D721Med (cell line): ENCODE data around the gene PECR.

Experiments used
- DNase-seq: peaks from one replicate; pipeline ENCODE4 v3.0.0; 2011; ENCODE audit warnings: low spot score; ENCODE audit not compliant: insufficient read length
- FAIRE-seq: peaks from 2 replicates; lab custom pipeline; 2011; peaks lifted over from hg19 to GRCh38; lab: Jason Lieb, UNC
- TF ChIP-seq, protein P1 (sequence below): IDR thresholded peaks from 2 replicates; pipeline ENCODE4 v1.5.1; 2012; ENCODE audit warnings: mild to moderate bottlenecking, control low read depth; ENCODE audit not compliant: insufficient read depth; ENCODE audit errors: missing control alignments

Gene PECR

DNA sequence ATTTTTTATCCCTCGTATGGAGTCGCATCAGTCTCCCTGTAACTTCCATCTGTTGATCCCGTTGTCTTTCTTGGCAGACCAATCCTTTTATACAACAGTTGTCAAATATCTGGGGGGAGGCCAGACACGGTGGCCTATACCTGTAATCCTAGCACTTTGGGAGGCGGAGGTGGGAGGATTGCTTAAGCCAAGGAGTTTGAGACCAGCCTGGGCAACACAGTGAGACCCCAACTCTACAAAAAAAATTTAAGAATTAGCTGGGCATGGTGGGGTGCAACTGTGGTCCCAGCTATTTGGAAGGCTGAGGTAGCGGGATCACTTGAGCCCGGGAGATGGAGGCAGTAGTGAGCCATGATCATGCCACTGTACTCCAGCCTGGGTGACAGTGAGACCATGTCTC lies 29.5 kb upstream of the PECR start:
- TF ChIP-seq, protein P1, sequence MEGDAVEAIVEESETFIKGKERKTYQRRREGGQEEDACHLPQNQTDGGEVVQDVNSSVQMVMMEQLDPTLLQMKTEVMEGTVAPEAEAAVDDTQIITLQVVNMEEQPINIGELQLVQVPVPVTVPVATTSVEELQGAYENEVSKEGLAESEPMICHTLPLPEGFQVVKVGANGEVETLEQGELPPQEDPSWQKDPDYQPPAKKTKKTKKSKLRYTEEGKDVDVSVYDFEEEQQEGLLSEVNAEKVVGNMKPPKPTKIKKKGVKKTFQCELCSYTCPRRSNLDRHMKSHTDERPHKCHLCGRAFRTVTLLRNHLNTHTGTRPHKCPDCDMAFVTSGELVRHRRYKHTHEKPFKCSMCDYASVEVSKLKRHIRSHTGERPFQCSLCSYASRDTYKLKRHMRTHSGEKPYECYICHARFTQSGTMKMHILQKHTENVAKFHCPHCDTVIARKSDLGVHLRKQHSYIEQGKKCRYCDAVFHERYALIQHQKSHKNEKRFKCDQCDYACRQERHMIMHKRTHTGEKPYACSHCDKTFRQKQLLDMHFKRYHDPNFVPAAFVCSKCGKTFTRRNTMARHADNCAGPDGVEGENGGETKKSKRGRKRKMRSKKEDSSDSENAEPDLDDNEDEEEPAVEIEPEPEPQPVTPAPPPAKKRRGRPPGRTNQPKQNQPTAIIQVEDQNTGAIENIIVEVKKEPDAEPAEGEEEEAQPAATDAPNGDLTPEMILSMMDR: no peak
- no peak for DNase-seq
- no peak for FAIRE-seq

DNA sequence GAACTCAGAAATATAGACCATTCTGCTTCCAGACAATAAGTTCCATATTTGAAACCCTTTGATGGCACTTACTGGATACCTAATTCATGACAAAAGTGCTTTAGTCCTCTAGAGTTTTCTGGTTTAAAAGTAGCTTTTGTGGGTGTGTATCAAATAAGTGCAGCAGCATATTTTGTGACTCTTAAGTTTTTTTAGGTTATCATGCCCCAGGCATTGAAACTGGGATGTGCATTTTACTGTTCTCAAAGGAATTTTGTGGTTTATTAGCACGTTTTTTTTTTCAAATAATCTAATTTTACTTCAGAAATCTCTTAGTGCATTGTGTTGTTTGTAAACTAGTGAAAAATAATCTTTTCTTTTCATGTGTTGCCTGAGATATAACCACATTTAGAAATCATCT lies 29.0 kb upstream of the PECR start:
- DNase-seq (no peak), FAIRE-seq (no peak)
- TF ChIP-seq, protein P1: no peak

DNA sequence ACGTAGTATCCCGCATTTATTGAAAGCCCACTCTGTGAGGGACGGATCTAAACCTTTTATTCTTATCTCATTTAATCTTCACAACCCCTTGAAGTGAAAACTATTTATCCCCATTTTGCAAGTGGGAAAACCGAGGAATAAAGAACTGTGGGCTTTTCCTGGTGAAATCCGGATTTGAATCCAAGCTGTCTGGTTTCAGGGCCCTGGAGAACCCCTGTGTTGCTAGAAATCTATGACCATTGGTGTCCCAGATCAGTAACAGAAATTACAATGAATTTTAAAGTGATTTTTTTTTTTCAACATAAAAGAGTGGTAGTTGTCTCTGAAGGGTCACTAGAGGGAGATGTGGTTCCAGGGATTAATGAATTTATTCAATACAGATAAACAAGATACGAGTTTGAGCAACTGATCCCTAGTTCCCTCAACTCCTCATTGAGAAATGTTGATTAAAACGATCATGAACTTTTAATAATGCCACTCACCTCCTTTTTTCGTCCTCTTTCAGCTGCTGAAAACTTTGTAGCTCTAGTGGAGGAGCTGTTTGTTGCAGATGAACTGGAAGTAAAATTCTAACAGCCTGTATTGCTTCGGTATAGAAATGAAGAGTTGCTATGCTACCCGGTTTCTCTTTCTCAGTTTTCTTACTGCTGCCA lies 28.5 kb upstream of the PECR start:
- no peak for DNase-seq
- no peak for FAIRE-seq
- TF ChIP-seq, protein P1: peak; percentile 50

DNA sequence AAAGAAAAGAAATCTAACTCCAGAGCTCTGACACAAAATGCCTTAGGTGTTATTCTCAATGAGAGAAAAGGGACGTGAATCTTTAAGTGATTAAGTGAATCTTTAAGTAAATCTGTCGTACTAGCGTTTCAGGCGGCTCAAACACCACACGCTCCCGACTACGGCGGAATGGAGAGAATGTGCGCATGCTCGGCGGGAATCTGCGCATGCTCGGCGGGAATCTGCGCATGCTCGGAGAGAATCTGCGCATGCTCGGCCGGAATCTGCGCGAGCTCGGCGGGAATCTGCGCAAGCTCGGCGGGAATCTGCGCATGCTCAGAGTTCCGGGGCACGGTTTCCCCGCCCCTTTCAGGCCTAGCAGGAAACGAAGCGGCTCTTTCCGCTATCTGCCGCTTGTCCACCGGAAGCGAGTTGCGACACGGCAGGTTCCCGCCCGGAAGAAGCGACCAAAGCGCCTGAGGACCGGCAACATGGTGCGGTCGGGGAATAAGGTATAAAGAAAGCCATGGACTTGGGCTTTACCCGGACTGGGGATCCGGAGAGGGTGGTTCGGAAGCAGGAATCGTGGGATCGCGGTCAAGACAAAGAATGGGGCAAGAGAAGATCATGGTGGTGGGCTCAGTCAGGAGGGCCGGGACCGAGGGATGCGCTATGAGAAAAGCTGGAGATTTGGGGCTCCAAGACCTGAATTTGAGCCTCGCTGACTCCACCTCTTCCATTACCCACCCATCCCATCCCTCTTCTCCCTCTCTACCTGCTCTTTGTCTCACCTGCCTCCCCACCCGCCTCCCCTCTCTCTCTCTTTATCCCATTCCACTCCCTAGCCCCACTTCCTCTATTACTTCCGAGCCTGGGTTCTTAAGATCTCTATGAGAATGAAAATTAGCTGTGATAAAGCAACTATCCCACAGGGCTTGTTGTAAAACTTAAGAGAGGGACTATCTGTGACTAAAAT lies 27.6 kb upstream of the PECR start, which contains the start of gene XRCC5:
Gene XRCC5 (plus strand): TSS at position 382 of the 955 bp plus-strand sequence. CDS start 89 bp downstream, at position 471.
- FAIRE-seq (peak; percentile 70), DNase-seq (peak; percentile 44)
- TF ChIP-seq, protein P1: no peak

DNA sequence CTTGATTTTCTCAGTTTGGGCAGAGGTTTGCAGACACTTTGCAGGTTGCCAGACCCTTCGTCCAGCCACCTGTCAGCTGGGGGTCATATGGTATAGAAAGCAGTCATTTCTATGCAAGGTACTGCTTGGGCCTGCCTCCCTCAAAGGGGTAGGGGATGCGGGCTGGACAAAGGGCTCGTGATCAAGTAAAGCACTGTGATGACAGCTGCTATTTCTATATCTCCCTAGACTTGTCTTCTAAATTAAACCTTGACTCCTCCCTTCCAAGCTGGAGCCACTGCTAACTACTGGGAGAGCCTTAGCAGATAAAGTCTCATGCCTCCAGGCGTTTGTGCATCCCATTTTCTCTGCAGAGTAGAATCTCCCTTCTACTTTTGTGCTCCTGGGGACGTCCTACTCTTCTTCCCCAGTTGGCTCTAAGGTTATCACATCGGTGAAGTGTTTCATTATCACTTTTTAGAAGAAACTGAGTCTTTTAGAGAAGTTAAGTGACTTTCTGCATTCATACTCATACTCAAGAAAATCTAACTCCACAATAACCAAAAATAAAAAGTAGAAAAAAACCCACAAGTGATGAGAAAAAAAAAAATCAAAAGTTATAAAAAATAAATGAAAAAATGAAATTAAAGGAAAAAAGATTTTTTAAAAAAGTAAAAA lies 26.8 kb upstream of the PECR start:
- DNase-seq (no peak), FAIRE-seq (no peak)
- TF ChIP-seq, protein P1: no peak

DNA sequence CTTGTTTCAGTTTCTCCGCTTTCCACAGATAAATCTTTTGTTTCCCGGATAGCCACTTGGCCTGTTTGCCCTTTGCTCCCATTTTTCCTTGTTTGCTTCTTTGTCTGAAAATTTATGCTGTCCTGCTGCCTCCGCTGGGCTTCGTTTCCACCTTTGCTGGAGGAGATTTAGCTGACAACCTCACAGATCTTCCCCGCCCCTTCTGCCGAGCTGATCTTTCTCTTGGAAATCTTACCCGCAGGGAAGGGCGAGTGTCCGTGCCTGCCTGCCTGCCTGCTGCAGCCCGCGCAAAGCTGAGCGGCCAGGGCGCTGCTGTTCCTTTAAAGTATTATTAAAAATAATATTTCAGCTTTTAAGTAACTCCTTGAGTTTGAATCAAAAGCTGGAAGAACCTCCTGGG lies 26.2 kb upstream of the PECR start:
- TF ChIP-seq, protein P1: no peak
- DNase-seq (no peak), FAIRE-seq (no peak)
